Activated CD8-positive, alpha-beta memory T cell treated with anti-CD3 and anti-CD28 coated beads, Interleukin-2, amount 50 U/mL, for 1 hour (primary cell): ENCODE data around the gene LYPD8.

ENCODE experiments used
- DNase-seq: peaks from one replicate; pipeline ENCODE4 v3.0.0-alpha.2; 2020; ENCODE audit errors: extremely low read depth

The LYPD8 gene

DNA sequence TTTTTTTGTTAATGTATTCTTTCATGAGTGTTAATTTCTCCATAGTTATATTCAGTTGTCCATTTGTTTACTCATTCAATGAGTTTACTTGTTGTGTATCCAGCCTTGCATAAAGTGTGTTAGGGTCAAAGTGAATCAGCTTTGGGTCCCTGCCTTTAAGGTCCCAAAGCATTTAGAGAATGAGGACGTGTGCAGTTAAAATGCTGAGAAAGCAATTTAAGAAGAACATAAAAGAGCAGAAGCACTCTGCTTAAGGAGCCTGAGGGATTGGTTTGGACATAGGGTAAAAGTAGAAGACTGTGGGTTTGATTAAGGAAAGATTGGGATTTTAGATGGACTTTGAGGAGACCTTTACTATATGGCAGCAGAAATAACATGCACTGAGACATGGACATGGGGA lies 56.5 kb downstream of the LYPD8 start:
- no peak for DNase-seq

DNA sequence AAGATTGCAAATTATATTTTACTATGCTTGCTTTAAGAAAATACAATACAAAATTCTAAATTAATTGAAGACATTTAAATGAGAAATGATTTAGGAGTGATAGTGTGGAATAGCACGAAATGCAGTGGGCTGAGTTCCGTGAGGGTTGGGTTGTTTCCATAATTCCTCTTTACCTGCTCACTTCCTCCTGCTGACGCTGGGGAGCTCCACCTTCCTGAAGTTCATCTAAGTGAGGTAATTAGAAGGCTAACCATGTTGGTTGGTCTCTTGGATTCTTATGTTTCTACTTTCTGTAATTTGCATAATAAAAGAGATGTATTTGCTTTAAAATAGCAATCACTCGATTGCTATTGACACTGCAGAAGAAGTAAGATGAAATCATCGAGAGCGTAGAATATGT lies 57.7 kb downstream of the LYPD8 start:
- DNase-seq = no peak

DNA sequence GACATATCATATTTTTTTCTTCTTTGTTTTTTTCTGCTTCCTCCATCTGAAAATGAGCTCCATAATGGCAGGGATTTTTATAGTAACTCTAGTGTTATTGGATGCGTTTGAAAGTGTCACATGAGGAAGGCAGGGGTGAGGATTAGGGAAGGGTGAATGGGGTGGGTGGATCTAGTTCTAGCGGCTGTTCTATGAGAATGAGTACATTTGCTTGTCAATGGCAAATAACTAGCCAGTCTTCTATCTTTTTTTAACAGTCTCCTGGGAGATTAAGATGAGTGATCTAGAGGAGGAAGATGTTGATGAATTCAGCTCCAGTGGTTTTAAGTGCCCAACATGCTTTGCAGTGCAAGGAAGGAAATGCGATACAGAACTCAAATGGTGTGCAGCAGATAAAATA lies 58.8 kb downstream of the LYPD8 start:
- DNase-seq = no peak

DNA sequence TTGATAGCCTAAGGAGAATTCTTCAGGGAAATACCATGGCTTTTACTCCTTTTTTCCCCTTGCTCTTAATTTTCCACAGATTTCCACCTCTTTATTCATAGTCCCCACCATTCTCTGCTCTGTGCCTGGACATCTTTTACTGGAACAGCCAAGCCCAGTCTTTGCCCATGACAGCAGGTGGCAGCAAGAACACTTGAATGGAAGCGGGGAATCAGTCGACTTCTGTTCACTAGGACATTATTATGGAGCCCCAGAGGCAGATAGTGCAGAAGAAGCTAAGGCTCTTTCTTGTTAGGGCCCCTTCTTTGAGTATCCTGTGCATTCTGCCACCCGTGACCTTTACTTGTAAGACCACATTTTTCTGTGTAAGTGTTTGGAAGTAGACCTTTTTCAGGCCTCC lies 59.3 kb downstream of the LYPD8 start:
- DNase-seq = no peak

DNA sequence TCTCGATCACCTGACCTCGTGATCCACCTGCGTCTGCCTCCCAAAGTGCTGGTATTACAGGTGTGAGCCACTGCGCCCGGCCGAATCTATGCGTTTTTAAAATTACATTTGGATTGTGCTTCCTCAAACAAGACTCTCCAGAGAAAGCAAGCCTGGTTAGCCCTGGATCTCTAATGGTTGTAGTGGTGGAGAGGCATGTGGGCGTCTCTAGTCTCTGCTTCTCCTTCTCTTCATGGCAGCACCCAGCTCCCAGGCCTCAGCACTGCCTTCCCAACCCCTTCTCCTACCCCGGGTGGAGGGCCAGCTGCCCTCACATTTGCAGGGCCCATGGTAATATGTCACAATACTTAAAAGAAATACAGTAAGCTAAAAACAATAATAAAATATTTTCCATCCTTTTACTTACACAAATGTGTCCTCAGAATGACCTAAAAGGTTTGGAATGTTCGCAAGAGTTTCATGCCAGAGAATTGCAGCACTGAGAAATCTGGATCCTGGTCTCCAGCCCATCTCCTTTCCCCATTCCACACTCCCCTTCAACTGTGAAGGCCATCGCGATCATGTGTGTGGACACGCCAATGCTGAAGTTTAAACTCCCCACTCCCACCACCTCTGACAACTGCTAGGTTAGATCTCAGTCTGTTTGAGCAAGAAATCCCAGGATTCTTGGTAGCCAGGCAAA lies 60.0 kb downstream of the LYPD8 start:
- DNase-seq = no peak

DNA sequence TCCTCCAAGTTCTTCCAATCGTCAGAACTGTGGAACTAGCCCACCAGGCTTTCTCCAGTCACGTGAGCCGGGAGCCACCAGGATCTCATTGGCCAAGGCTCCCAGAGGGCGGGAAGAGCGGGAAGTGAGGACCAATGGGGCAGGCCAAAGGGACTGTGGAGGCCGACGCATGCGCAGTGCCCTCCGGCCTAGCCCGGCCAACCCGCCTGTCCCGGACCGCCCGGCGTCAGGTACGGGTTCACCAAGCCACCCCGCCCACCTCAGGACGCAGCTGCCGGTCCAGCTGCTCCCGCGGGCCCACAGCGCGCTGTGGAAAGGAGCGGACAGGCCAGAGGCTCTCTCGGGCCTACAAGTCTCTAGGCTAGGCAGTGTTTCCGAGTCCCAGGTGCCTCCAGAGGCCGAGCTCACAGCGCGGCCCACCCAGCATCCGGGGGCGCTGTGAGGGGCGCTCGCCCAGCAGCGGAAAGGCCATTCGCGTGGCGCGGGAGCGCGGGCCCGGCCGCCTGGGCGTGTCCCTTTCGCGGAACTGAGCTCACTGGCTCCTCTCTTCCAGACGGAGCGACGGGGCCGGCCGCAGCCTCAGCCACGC lies 63.9 kb downstream of the LYPD8 start:
- DNase-seq = no peak
